ENCODE data around the gene CCM2.

- TF ChIP-seq FOXP2 (optimal IDR thresholded peaks at IDR 0.05; ENCODE audit: borderline replicate concordance, extremely low read depth, extremely low read length, insufficient read depth) (no peak), POLR2AphosphoS5 (IDR thresholded peaks at IDR 0.05; ENCODE audit: low read depth, low read length) (no peak), TAF1 (IDR thresholded peaks at IDR 0.05; ENCODE audit: borderline replicate concordance, insufficient read depth, low read length) (no peak), SIN3A (IDR thresholded peaks at IDR 0.05; ENCODE audit: borderline replicate concordance, insufficient read depth, low read length) (no peak), REST (IDR thresholded peaks at IDR 0.05; ENCODE audit: insufficient read depth in 1 of 2, low read depth in 2 of 2, low read length in 2 of 2) (no peak)
These were observed 33.9 kb upstream of the CCM2 start for GRCh38 chr7:44965937-44966730.

Data from PFSK-1 (cell line).